Measurements from ENCODE around the gene RAC2.

DNA sequence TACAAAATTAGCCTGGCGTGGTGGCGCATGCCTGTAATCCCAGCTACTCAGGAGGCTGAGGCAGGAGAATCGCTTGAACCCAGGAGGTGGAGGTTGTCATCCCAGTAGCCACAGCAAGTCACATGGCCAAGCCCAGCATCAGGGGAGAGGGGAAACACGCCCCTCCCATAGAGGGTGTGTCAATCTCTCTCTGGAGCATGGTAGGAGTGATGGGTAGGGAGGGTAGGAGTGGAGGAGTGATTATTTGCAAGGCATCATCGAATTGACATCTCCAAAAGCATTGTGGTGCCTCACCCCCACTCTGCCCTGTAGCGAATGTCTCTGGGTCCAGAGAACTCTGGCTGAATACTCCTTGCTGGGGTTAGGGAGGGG lies 25.7 kb downstream of the RAC2 start:
- TF ChIP-seq, protein P1, sequence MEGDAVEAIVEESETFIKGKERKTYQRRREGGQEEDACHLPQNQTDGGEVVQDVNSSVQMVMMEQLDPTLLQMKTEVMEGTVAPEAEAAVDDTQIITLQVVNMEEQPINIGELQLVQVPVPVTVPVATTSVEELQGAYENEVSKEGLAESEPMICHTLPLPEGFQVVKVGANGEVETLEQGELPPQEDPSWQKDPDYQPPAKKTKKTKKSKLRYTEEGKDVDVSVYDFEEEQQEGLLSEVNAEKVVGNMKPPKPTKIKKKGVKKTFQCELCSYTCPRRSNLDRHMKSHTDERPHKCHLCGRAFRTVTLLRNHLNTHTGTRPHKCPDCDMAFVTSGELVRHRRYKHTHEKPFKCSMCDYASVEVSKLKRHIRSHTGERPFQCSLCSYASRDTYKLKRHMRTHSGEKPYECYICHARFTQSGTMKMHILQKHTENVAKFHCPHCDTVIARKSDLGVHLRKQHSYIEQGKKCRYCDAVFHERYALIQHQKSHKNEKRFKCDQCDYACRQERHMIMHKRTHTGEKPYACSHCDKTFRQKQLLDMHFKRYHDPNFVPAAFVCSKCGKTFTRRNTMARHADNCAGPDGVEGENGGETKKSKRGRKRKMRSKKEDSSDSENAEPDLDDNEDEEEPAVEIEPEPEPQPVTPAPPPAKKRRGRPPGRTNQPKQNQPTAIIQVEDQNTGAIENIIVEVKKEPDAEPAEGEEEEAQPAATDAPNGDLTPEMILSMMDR (IDR thresholded peaks at IDR 0.05 in 4 of 5, conservative IDR thresholded peaks at IDR 0.05 in 1 of 5): no peak
- no peak for TF ChIP-seq POLR2A (IDR thresholded peaks at IDR 0.05)

All from gastrocnemius medialis (tissue), 4 donors.